Smooth muscle cell (in vitro differentiated cells): ENCODE measurements around the gene MYH13. TPM values are rescaled to one million over a fixed set of nuclear protein-coding genes. Genes with fewer than 3 reads are reported as not detected.

Source experiments
- DNase-seq: peaks from one replicate; lab custom pipeline; 2025; ENCODE audit not compliant: unreplicated experiment; lab: John Stamatoyannopoulos, UW
- H2AFZ ChIP-seq: fragments of 200-600 bp; sonication (generic); 2 replicates; pipeline ENCODE4 v1.6.0; 2016; ENCODE audit warnings: antibody characterized with exemption, low read depth, mild to moderate bottlenecking
- H3F3A ChIP-seq: fragments of 200-600 bp; sonication (generic); 2 replicates; pipeline ENCODE4 v1.6.0; 2017; ENCODE audit warnings: antibody characterized with exemption, low read depth
- H3K27ac ChIP-seq: fragments of 200-600 bp; sonication (generic); 2 replicates; pipeline ENCODE4 v1.5.1; 2016; ENCODE audit warnings: low read depth, mild to moderate bottlenecking
- H3K27me3 ChIP-seq: fragments of 200-600 bp; sonication (generic); 2 replicates; pipeline ENCODE4 v1.6.1; 2016; ENCODE audit warnings: low read depth, mild to moderate bottlenecking
- H3K36me3 ChIP-seq: fragments of 200-600 bp; sonication (generic); 2 replicates; pipeline ENCODE4 v1.5.1; 2016; ENCODE audit warnings: low read depth
- H3K4me1 ChIP-seq: fragments of 200-600 bp; sonication (generic); 2 replicates; pipeline ENCODE4 v1.5.1; 2016; ENCODE audit warnings: low read depth
- H3K4me2 ChIP-seq: fragments of 200-600 bp; sonication (generic); 2 replicates; pipeline ENCODE4 v1.6.0; 2016; ENCODE audit warnings: mild to moderate bottlenecking
- H3K4me3 ChIP-seq: fragments of 200-600 bp; sonication (generic); 2 replicates; pipeline ENCODE4 v1.5.1; 2016; ENCODE audit warnings: mild to moderate bottlenecking
- H3K79me2 ChIP-seq: fragments of 200-600 bp; sonication (generic); 2 replicates; pipeline ENCODE4 v1.6.0; 2016; ENCODE audit warnings: low read depth, mild to moderate bottlenecking
- H3K9ac ChIP-seq: fragments of 200-600 bp; sonication (generic); 2 replicates; pipeline ENCODE4 v1.6.0; 2016; ENCODE audit warnings: low read depth
- H3K9me3 ChIP-seq: fragments of 200-600 bp; sonication (generic); replicated peaks from 2 replicates; pipeline ENCODE4 v1.5.1; 2016; ENCODE audit warnings: low read depth
- H4K20me1 ChIP-seq: fragments of 200-600 bp; sonication (generic); 2 replicates; pipeline ENCODE4 v1.6.0; 2016; ENCODE audit warnings: low read depth
- WGBS: methylation state at CpG from one replicate; pipeline ENCODE4 v1.1.7; 2016; ENCODE audit warnings: low lambda C conversion rate; 5-methylcytosine and 5-hydroxymethylcytosine counted together
- polyA plus RNA-seq: library from polyadenylated mRNA; unstranded; fragments of >200 nt; fragmentation: Nextera tagmentation; extraction: Ambion mirVana; gene quantifications from 2 replicates; pipeline ENCODE4 v1.2.1, GENCODE V29; 2016
- total RNA-seq: library from RNA; depleted of rRNA; stranded (reverse); fragments of >200 nt; gene quantifications from 2 replicates; pipeline ENCODE4 v1.2.3, GENCODE V29; 2014
- TF ChIP-seq, protein P1 (sequence below): fragments of 200-600 bp; sonication (generic); IDR thresholded peaks from 2 replicates; pipeline ENCODE4 v1.5.1; 2017; ENCODE audit warnings: borderline replicate concordance, mild to moderate bottlenecking, antibody characterized with exemption; ENCODE audit not compliant: insufficient read depth, poor library complexity, severe bottlenecking

The MYH13 gene
- total and polyA plus RNA-seq, 2 experiments from 2014 or later = 0.09 TPM; not detected in 1

DNA sequence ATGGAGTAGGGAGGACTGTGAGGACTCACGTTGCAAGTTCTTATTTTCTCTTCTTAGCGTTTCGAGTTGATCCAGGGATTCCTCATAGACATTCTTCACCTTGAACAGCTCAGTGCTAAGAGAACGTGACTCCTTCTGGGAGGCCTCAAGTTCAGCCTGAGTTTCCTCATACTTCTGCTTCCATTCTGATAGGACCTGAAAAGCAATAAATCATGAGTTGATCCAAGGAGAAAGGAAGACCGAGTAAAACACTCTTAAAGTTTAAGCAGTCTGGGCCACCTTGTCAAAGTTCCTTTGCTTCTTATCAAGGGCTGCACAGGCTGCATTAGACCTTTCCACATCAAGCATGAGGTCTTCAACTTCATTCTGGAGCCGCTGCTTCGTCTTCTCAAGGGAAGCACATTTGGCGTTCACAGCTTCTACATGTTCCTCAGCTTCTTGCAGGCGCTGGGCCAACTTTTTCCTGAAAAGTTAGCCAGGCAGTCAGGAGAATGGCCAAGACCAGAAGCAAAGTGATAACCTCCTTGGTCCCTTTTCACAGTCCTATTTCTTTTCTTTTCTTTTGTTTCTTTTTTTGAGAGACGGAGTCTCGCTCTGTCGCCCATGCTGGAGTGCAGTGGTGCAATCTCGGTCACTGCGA is 23.8 kb upstream of the MYH13 start:
- H3K4me1 ChIP-seq = no peaks in the 10 kb centered on the region
- TF ChIP-seq, protein P1, sequence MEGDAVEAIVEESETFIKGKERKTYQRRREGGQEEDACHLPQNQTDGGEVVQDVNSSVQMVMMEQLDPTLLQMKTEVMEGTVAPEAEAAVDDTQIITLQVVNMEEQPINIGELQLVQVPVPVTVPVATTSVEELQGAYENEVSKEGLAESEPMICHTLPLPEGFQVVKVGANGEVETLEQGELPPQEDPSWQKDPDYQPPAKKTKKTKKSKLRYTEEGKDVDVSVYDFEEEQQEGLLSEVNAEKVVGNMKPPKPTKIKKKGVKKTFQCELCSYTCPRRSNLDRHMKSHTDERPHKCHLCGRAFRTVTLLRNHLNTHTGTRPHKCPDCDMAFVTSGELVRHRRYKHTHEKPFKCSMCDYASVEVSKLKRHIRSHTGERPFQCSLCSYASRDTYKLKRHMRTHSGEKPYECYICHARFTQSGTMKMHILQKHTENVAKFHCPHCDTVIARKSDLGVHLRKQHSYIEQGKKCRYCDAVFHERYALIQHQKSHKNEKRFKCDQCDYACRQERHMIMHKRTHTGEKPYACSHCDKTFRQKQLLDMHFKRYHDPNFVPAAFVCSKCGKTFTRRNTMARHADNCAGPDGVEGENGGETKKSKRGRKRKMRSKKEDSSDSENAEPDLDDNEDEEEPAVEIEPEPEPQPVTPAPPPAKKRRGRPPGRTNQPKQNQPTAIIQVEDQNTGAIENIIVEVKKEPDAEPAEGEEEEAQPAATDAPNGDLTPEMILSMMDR = no peak
- H3K9me3 ChIP-seq = no peaks in the 10 kb centered on the region
- H3K27ac ChIP-seq = no peak overlapping the region
- H4K20me1 ChIP-seq = no peaks in the 10 kb centered on the region
- H3K36me3 ChIP-seq = no peaks in the 10 kb centered on the region
- no peak overlapping the region for H3K9ac ChIP-seq
- no peak for DNase-seq
- 88% methylated on average over 14 of the region's 14 CpGs for WGBS
- H3K4me2 ChIP-seq = no peak overlapping the region
- H2AFZ ChIP-seq = no peak overlapping the region
- no peak overlapping the region for H3K4me3 ChIP-seq
- no peaks in the 10 kb centered on the region for H3K79me2 ChIP-seq
- H3K27me3 ChIP-seq = peaks cover 6% of the 10 kb centered on the region
- H3F3A ChIP-seq = no peaks in the 10 kb centered on the region

GRCh38 chr17:10394201-10394887 is 21.5 kb upstream of the MYH13 start:
- Histone ChIP-seq H4K20me1 (no peaks in the 10 kb centered on the region), H3K9me3 (no peaks in the 10 kb centered on the region), H3F3A (no peaks in the 10 kb centered on the region), H3K36me3 (no peaks in the 10 kb centered on the region), H3K27ac (no peak overlapping the region), H3K4me1 (no peaks in the 10 kb centered on the region), H2AFZ (no peak overlapping the region), H3K27me3 (peaks cover 6% of the 10 kb centered on the region), H3K9ac (no peak overlapping the region), H3K4me3 (no peak overlapping the region), H3K79me2 (no peaks in the 10 kb centered on the region), H3K4me2 (no peak overlapping the region)
- 83% methylated on average over 6 of the region's 6 CpGs for WGBS
- no peak for DNase-seq
- TF ChIP-seq, protein P1 = no peak

GRCh38 chr17:10392880-10393279 is 20.1 kb upstream of the MYH13 start:
- Histone ChIP-seq H3K4me1 (no peaks in the 10 kb centered on the region), H3F3A (no peaks in the 10 kb centered on the region), H3K36me3 (no peaks in the 10 kb centered on the region), H4K20me1 (no peaks in the 10 kb centered on the region), H3K79me2 (no peaks in the 10 kb centered on the region), H2AFZ (no peak overlapping the region), H3K27me3 (peaks cover 6% of the 10 kb centered on the region), H3K9me3 (no peaks in the 10 kb centered on the region), H3K4me2 (no peak overlapping the region), H3K9ac (no peak overlapping the region), H3K27ac (no peak overlapping the region), H3K4me3 (no peak overlapping the region)
- TF ChIP-seq, protein P1 = no peak
- DNase-seq = no peak
- 87% methylated on average over 9 of the region's 9 CpGs for WGBS

- 79% methylated on average over 6 of the region's 6 CpGs for WGBS
- no peaks in the 10 kb centered on the region for H3K36me3 ChIP-seq
- no peak overlapping the region for H3K27ac ChIP-seq
- H3K27me3 ChIP-seq = no peaks in the 10 kb centered on the region
- H3K4me2 ChIP-seq = no peak overlapping the region
- TF ChIP-seq, protein P1 = no peak
- H3K4me3 ChIP-seq = no peak overlapping the region
- H3K9me3 ChIP-seq = no peaks in the 10 kb centered on the region
- H3F3A ChIP-seq = no peaks in the 10 kb centered on the region
- H3K9ac ChIP-seq = no peak overlapping the region
- H3K79me2 ChIP-seq = no peaks in the 10 kb centered on the region
- no peak overlapping the region for H2AFZ ChIP-seq
- H3K4me1 ChIP-seq = no peaks in the 10 kb centered on the region
- DNase-seq = no peak
- no peaks in the 10 kb centered on the region for H4K20me1 ChIP-seq
These were observed 13.1 kb upstream of the MYH13 start for GRCh38 chr17:10385871-10386270.
